ENCODE measurements around the gene SH3RF1. TPM values are rescaled to one million over a fixed set of nuclear protein-coding genes. Genes with fewer than 3 reads are reported as not detected.

SH3RF1 gene
- total and polyA plus RNA-seq, 2 of the 8 experiments (the other 6 are each of a cell fraction or from before 2014, with no cell fraction given) = 6.9 to 15.1 TPM

DNA sequence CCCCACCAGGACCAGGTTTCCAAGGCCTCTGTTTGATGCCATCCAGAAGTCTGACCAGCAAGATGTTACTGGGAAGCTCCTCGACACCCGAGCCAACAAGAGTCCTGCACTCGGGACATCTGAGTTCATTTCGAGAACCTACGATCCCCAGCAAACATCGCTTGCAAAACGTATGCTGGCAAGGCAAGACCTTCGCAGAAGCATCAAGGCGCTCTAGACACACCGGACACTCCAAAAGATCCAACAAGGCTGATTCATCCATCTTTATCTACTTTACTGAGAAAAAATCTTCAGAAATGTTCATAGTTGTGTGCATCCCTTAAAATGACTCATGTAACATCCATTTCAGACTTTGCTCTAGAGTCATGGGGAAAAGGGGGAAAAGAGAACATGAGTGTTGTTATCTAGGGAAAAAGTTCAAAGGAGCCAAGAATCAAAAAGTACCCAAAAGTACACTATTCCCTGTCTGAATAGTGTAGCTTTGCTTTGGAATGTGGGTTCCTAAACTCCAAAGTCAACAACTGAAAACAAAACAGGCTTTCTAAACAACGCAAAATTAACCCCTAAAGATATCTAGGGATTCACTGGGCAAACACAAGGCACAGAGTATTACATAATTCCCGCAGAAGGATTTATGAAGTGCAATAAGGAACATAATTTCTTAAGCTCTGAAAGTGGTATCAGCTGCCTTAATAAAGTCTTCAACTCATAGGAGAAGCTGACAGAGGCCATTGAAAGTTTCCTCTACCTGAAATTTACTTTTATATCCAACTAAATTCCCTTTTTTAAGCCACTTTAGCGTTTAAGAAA lies 1.6 kb downstream of the SH3RF1 start:
- ChIA-PET POLR2A (ENCODE audit: partially characterized antibody) (interaction anchor here (0.6 to 3.9 kb wide), 13 partner anchors 9 to 259 kb away, joined by 3 to 34 read pairs (median 4); partner anchors contain the start of gene CBR4), CTCF (ENCODE audit: partially characterized antibody) (interaction anchor here (0.6 to 3.4 kb wide), 15 partner anchors 9 to 223 kb away, joined by 3 to 24 read pairs (median 3); no protein-coding TSS in a partner anchor)
- WGBS, 2 experiments (ENCODE audit: extremely low coverage in 1 of 2, insufficient coverage in 1 of 2, insufficient read length in 1 of 2, insufficient replicate concordance in 2 of 2, low coverage in 1 of 2, low lambda C conversion rate in 2 of 2, missing lambda C conversion rate in 1 of 2) = 76% methylated on average over 13 of the region's 13 CpGs; no CpG with 5 or more reads in 1 of the 2 experiments
- H3K23me2 ChIP-seq (ENCODE audit: low read depth, low read length) = peaks cover 5% of the 10 kb centered on the region; the same call in 1 of the 2 replicates
- no peak overlapping the region for H3K56ac ChIP-seq (replicated peaks; ENCODE audit: insufficient read length, low read depth, low read length)
- H2BK5ac ChIP-seq (ENCODE audit: low read depth, low read length) = no peak overlapping the region
- 0 out of 2 replicates have a peak overlapping the region, but pooled peaks have one; percentile 6 for H2BK15ac ChIP-seq (ENCODE audit: low read length)
- H3K18ac ChIP-seq (ENCODE audit: extremely low read depth, low read length) = no peak overlapping the region
- H3K4me3 ChIP-seq (ENCODE audit: extremely low read depth in 1 of 4, insufficient read depth in 2 of 4, low read depth in 3 of 4, low read length in 4 of 4) = peak overlapping the region in 3 of 4 experiments; percentile 75 to 83 (median 83); a peak in 7 of 8 replicates
- no peak overlapping the region for H2BK12ac ChIP-seq (ENCODE audit: low read depth, low read length)
- H3K79me2 ChIP-seq (ENCODE audit: control insufficient read depth in 1 of 2, insufficient read depth in 2 of 2, low read length in 2 of 2) = peaks cover 7 to 58% of the 10 kb centered on the region in 2 experiments
- H2BK20ac ChIP-seq (ENCODE audit: low read length) = no peak overlapping the region
- peaks cover 3% of the 10 kb centered on the region for H3K79me1 ChIP-seq (ENCODE audit: low read depth, low read length)
- peak overlapping the region; percentile 76 to 85 for H3K4me2 ChIP-seq (ENCODE audit: insufficient read depth in 1 of 2, low read depth in 2 of 2, low read length in 2 of 2)
- H4K5ac ChIP-seq (ENCODE audit: insufficient read length, low read depth, low read length) = no peak overlapping the region
- H2AFZ ChIP-seq (ENCODE audit: low read length) = no peak overlapping the region
- H3K27me3 ChIP-seq (replicated peaks in 1 of 4; ENCODE audit: control insufficient read depth in 3 of 4, extremely low read depth in 1 of 4, insufficient read depth in 3 of 4, low read length in 3 of 4) = no peaks in the 10 kb centered on the region; a peak in 1 of 7 replicates
- no peak overlapping the region for H3K4ac ChIP-seq (replicated peaks; ENCODE audit: insufficient read length, low read depth, low read length)
- no peak overlapping the region for H4K91ac ChIP-seq (replicated peaks; ENCODE audit: insufficient read length, low read length)
- H2AK5ac ChIP-seq (ENCODE audit: low read depth, low read length) = no peak overlapping the region
- H2BK120ac ChIP-seq (replicated peaks; ENCODE audit: low read depth, low read length) = no peak overlapping the region
- H4K8ac ChIP-seq (ENCODE audit: extremely low read depth, insufficient read depth, low read length) = no peak overlapping the region
- H3K9me3 ChIP-seq (ENCODE audit: insufficient read depth in 2 of 2, low read depth in 1 of 2, low read length in 1 of 2) = no peaks in the 10 kb centered on the region
- DNase-seq (ENCODE audit: low read depth in 1 of 2, low spot score in 2 of 2) = peak in 1 of 2 experiments; percentile 42
- H3K27ac ChIP-seq (ENCODE audit: low read depth, low read length) = no peak overlapping the region
- H3K23ac ChIP-seq (ENCODE audit: insufficient read length) = no peak overlapping the region
- peak overlapping the region in 1 of 4 experiments; percentile 11; a peak in 2 of 7 replicates for H3K9ac ChIP-seq (replicated peaks in 1 of 4; ENCODE audit: extremely low read depth in 1 of 4, low read depth in 3 of 4, low read length in 3 of 4)
- H3K4me1 ChIP-seq (replicated peaks in 1 of 4; ENCODE audit: control insufficient read depth in 3 of 4, insufficient read depth in 4 of 4, low read length in 3 of 4) = peaks cover 3 to 12% (median 5%) of the 10 kb centered on the region in 4 experiments; a peak in 5 of 7 replicates
- H3K14ac ChIP-seq (ENCODE audit: insufficient read length) = no peak overlapping the region
- no peak for FAIRE-seq
- H3K36me3 ChIP-seq (ENCODE audit: control insufficient read depth in 2 of 4, insufficient read depth in 4 of 4, low read length in 3 of 4) = peaks cover 0 to 4% (median 0%) of the 10 kb centered on the region in 4 experiments; a peak in 2 of 8 replicates
- H4K20me1 ChIP-seq (replicated peaks in 1 of 2; ENCODE audit: control insufficient read depth in 1 of 2, insufficient read depth in 2 of 2, low read length in 2 of 2) = no peaks in the 10 kb centered on the region
- TF ChIP-seq SP2 (IDR thresholded peaks at IDR 0.05; ENCODE audit: low read length) (no peak), TCF12 (IDR thresholded peaks at IDR 0.05; ENCODE audit: low read depth, low read length) (no peak), RBBP5 (IDR thresholded peaks at IDR 0.05; ENCODE audit: borderline replicate concordance, low read depth, low read length) (no peak), CHD1 (IDR thresholded peaks at IDR 0.05; ENCODE audit: low read depth, low read length) (no peak), CHD2 (IDR thresholded peaks at IDR 0.05; ENCODE audit: low read length) (no peak), PHF8 (conservative IDR thresholded peaks at IDR 0.05; ENCODE audit: low read depth, low read length) (no peak), CREB1 (IDR thresholded peaks at IDR 0.05) (no peak), NANOG (IDR thresholded peaks at IDR 0.05; ENCODE audit: insufficient read depth, low read depth, low read length, poor library complexity, severe bottlenecking) (no peak), EP300 (IDR thresholded peaks at IDR 0.05; ENCODE audit: borderline replicate concordance in 1 of 2, low read depth in 2 of 2, low read length in 2 of 2) (no peak), KDM5A (IDR thresholded peaks at IDR 0.05; ENCODE audit: low read length) (no peak), SIX5 (IDR thresholded peaks at IDR 0.05; ENCODE audit: low read depth, low read length) (no peak)
